HG03571 (cell line): ENCODE data around the gene MT1X.

Experiments
- ATAC-seq: cut with Tn5 transposase; IDR thresholded peaks from one replicate; pipeline ENCODE4 v1.9.1; 2021; ENCODE audit not compliant: unreplicated experiment

Gene MT1X

DNA sequence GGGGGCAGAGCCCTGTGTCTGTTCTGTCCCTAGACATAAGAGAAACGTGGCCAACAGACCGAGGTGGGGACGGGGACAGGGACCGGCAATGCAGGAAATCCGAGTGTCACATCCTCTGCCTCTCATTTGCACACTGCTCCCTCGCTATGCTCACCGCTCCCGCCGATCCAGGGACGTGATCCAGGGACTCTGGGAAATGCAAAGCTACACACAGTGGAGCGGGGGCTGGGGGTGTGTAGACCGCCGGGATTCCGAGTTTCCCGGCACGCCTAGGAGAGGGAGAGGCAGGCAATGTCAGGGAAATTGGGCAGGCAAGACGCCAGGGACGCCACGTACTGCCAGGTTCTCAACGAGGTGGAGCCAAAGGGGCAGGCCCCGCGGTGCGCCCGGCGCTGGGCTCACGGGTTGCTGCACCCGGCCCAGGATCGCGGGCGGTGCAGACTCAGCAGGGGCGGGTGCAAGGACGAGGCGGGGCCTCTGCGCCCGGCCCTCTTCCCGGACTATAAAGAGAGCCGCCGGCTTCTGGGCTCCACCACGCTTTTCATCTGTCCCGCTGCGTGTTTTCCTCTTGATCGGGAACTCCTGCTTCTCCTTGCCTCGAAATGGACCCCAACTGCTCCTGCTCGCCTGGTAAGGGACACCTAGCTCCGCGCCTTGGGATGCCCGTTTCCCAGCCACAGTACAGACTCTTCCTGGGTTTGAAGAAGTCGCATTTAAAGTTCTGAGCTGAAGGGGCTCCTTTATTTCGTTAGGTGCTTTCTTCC, at the start of gene MT1X:
MT1X (plus strand) TSS at position 532 of the 764 bp plus-strand sequence; CDS start at position 603, 71 bp downstream.
- ATAC-seq: peak; percentile 97

- no peak for ATAC-seq
Measured at GRCh38 chr16:56632848-56633365, 49.4 kb upstream of the MT1X start.

- ATAC-seq: no peak
Measured at GRCh38 chr16:56633535-56633934, 48.7 kb upstream of the MT1X start.

DNA sequence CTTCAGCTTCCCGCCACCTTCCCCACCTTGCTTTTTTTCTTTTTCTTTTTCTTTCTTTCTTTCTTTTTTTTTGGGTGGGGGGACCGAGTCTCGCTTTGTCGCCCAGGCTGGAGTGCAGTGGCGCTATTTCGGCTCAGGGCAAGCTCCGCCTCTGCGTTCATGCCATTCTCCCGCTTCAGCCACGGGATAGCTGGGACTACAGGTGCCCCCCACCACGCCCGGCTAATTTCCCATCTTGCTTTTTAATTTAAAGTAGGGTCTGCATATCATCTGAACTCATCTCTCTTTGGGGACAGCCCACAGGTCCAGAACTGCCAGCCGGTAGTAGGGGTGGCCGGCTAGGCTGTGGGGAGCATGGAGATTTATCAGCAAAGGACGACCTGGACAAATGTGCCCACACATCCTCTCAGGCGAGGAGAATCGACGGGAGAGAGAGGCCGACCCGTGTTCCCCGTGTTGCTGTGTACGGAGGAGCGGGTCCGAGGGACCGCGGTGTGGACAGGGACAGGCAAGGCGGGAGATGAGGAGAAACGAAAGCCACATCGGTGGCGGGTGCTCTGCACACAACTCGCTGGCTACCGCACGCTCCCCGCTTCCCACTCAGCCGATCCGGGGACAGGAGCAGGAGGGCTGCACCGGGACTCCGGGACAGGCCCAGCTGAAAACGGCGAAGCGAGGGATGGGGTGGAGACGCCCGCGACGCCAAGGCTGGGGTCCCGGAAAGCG, 47.4 kb upstream of the MT1X start:
- ATAC-seq: no peak

DNA sequence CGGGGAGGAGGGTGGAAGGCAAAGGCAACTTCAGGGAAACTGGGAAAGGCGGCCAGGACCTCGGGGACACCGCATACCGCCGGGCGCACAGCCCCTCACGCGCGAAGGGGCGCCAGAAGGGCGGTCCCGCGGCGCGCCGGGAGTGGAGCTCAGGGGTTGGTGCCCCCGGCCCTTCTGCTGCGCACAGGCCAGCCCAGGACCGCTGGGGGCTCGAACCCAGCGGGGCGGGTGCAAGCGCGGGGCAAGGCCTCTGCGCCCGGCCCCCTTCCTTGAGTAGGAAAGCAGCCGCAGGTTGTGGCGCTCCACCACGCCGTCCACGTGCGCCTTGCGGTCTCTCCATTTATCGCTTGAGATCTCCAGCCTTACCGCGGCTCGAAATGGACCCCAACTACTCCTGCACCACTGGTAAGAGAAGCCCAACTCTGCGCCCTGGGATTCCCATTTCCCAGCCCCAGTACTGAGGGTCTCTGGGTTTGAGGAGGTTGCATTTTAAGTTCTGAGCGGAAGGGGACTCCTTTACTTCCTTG, 46.8 kb upstream of the MT1X start:
- no peak for ATAC-seq

GRCh38 chr16:56636616-56637413, 45.5 kb upstream of the MT1X start:
- no peak for ATAC-seq

GRCh38 chr16:56637814-56638750, 44.2 kb upstream of the MT1X start, which contains the start of gene MT1A:
TSS of gene MT1A (plus strand) at chr16:56638666. CDS start at chr16:56638739, 73 bp downstream.
- no peak for ATAC-seq

- ATAC-seq: no peak
Measured at GRCh38 chr16:56639045-56639444, 43.2 kb upstream of the MT1X start.

GRCh38 chr16:56640076-56640475, 42.2 kb upstream of the MT1X start:
- no peak for ATAC-seq

GRCh38 chr16:56641166-56641565, 41.1 kb upstream of the MT1X start:
- no peak for ATAC-seq

DNA sequence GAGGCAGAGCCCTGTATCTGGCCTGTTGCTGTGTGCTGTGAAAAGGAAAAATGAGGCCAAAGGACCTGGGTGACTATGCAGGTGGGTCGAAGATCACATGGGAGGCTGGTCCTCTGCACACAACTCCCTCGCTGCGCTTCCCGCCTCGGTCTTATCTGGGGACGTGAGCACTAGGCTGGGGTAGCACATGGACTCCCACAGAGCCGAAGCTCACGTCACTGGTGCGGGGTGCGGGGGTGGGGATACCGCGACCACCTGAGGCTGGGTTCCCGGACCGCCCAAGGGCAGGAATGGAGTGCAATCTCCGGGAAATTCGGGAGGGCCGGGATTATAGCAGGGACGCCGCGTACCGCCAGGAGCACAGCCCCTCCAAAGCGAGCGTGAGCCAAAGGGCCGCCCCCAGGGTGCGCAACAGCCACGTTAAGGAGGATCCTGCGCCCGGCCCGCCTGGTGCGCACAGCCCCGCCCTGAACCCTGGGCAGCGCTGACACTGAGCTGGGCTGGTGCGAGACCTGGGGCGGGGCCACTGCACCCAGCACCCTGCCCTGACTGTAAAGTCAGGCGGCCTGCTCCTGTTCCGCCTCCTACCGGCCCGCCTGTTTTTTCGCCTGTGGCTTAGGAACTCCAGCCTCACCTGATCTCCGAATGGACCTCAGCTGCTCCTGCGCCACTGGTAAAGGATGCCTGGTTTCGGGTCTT, 39.0 kb upstream of the MT1X start:
- ATAC-seq: no peak

DNA sequence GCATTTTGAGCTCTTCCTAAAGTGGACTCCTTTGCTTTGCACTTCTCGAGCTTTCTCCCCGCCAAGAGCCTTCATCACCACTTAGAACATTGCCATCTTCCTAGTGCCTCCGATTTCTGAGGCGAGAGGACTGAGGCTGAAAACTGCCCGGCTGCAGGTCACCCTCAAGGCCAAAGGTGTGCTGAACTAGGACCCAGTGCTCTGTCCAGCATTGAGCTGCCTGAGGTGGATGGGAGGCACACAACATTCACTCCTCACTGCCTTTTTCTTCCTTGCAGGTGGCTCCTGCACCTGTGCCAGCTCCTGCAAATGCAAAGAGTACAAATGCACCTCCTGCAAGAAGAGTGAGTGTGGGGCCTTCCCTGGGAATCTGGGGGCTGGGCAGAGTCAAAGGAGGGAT, 38.4 kb upstream of the MT1X start:
- ATAC-seq: no peak

- no peak for ATAC-seq
Measured at GRCh38 chr16:56645311-56645710, 37.0 kb upstream of the MT1X start.

GRCh38 chr16:56645838-56646237, 36.4 kb upstream of the MT1X start:
- no peak for ATAC-seq

DNA sequence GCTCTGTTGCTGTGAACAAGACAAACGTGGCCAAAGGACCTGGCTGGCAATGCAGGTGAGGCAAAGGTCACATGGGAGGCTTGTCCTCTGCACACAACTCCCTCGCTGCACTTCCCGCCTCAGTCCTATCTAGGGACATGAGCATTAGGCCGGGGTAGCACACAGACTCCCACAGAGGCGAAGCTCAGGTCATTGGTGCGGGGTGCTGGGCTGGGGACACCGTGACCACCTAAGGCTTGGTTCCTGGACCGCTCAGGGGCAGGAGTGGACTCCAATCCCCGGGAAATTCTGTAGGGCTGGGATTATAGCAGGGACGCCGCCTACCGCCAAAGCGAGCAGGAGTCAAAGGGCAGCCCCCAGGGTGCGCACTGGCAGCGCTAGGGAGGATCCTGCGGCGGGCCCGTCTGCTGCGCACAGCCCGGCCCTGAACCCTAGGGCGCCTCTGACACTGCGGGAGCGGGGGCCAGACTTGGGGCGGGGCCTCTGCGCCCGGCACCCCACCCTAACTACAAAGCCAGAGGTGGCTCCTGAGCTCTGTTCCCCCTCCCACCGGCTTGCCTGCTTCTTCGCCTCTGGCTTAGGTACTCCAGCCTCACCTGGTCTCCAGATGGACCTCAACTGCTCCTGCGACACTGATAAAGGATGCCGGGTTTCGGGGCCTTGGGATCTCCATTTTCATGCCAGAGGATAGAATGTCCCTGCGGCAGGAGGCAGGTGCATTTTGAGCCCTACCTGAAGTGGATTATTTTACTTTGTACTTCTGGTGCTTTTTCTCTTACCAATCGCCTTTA, 34.4 kb upstream of the MT1X start:
- ATAC-seq: no peak

DNA sequence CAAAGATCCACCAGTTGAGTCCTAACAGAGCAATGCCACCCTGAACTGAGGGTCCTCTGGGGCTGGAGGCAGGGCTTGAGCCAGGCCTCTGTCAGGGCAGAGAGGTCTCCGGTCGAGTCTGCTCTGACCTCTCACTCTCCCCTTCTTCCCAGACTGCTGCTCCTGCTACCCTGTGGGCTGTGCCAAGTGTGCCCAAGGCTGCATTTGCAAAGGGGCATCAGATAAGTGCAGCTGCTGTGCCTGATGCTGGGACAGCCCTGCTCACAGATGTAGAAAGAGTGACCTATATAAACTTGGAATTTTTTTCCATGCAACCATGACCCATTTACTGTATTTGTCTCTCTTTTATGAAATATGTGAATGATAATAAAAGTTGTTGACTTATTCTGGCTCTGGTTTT, 33.0 kb upstream of the MT1X start:
- no peak for ATAC-seq

GRCh38 chr16:56649820-56650219, 32.5 kb upstream of the MT1X start:
- no peak for ATAC-seq

GRCh38 chr16:56651586-56651985, 30.7 kb upstream of the MT1X start, which contains the start of gene MT1B:
TSS of gene MT1B (plus strand) at chr16:56651886. CDS start at chr16:56651954, 68 bp downstream.
- no peak for ATAC-seq
